Osteoblast (primary cell): ENCODE measurements around the gene IFNGR1. TPM values are rescaled to one million over a fixed set of nuclear protein-coding genes. Genes with fewer than 3 reads are reported as not detected.

Experiments
- DNase-seq: peaks from one replicate; pipeline ENCODE4 v3.0.0; 2011; ENCODE audit warnings: low spot score, mixed read lengths; ENCODE audit not compliant: insufficient read length; ENCODE audit errors: missing footprints
- H2AFZ ChIP-seq: 2 replicates; pipeline ENCODE4 v1.6.0; 2011; ENCODE audit warnings: mild to moderate bottlenecking, low read length
- H3K27ac ChIP-seq: 2 replicates; pipeline ENCODE4 v1.5.1; 2011; ENCODE audit warnings: mild to moderate bottlenecking, low read depth, low read length, moderate library complexity
- H3K27me3 ChIP-seq: 2 replicates; pipeline ENCODE4 v1.6.0; 2012; ENCODE audit warnings: mild to moderate bottlenecking, control low read depth, inconsistent platforms, low read length, moderate library complexity; ENCODE audit not compliant: insufficient read depth
- H3K36me3 ChIP-seq: 2 replicates; pipeline ENCODE4 v1.5.1; 2011; ENCODE audit warnings: mild to moderate bottlenecking, low read length, control low read depth, moderate library complexity; ENCODE audit not compliant: insufficient read depth
- H3K4me1 ChIP-seq: 2 replicates; pipeline ENCODE4 v1.5.1; 2011; ENCODE audit warnings: mild to moderate bottlenecking, low read length, control low read depth, moderate library complexity; ENCODE audit not compliant: insufficient read depth
- H3K4me2 ChIP-seq: 2 replicates; pipeline ENCODE4 v1.6.0; 2011; ENCODE audit warnings: mild to moderate bottlenecking, low read length; ENCODE audit not compliant: insufficient read depth
- H3K4me3 ChIP-seq: fragments of 200-600 bp; sonication (generic); 3 replicates; pipeline ENCODE4 v1.5.1; 2012; ENCODE audit warnings: mild to moderate bottlenecking, low read length, inconsistent platforms; ENCODE audit not compliant: insufficient read depth
- H3K79me2 ChIP-seq: 2 replicates; pipeline ENCODE4 v1.6.0; 2012; ENCODE audit warnings: mild to moderate bottlenecking, low read length, control low read depth, inconsistent platforms; ENCODE audit not compliant: insufficient read depth
- H3K9me3 ChIP-seq: 2 replicates; pipeline ENCODE4 v1.5.1; 2011; ENCODE audit warnings: low read depth, low read length, control low read depth
- H4K20me1 ChIP-seq: 2 replicates; pipeline ENCODE4 v1.6.0; 2012; ENCODE audit warnings: mild to moderate bottlenecking, low read length, control low read depth; ENCODE audit not compliant: insufficient read depth
- total RNA-seq: library from RNA; depleted of rRNA; stranded (reverse); fragments of >200 nt; gene quantifications from 2 replicates; pipeline ENCODE4 v1.2.3, GENCODE V29; 2012
- TF ChIP-seq, protein P1 (sequence below): IDR thresholded peaks from 2 replicates; pipeline ENCODE4 v1.5.1; 2011; ENCODE audit warnings: mild to moderate bottlenecking, low read depth, low read length, moderate library complexity; ENCODE audit errors: extremely low read depth

Gene IFNGR1
- 62.6 and 68.1 TPM in 2 replicates for total RNA-seq

DNA sequence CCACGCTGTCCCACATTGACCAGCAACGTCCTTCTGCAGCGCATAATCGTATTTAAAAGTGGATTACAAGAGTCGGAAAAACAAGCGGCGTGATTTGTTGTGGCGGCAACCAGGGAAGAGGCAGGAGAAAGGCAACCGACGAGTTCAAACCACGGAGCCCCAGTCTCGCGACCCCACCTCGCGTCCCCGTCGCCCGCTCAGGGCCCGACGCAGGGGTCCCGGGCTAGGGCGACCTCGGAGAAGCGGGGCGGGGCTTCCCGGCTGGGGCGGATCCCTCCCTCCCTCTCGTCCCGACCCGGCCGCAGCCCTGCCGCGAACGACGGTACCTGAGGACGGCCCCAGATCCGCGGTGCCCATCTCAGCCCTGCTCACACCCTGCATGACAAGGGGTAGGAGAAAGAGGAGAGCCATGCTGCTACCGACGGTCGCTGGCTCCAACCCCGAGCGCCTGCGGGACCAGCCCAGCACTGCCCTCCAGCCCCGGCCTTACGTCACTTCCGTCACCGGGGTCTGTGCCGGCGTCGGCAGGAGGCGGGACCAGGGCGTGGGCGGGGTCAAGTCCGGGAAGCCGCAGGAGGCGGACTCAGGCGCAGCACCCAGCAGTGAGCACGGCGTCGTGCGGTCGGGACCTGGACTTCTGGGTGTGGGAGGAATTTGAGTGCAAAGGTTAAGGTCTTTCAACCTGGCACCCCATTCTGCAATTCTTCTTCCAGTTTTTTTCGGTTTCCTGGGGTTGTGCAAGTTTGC lies at the start of gene IFNGR1:
IFNGR1 (minus strand) TSS at position 469 of the 747 bp plus-strand sequence; CDS start at position 411, 58 bp downstream.
- DNase-seq, result peak; percentile 97
- Histone ChIP-seq H3K36me3 (no peaks in the 10 kb centered on the region), H2AFZ (peak within 1 kb of the TSS; percentile 95), H3K79me2 (peaks cover 50% of the 10 kb centered on the region), H3K27ac (peak within 1 kb of the TSS; percentile 95), H3K4me2 (peak within 1 kb of the TSS; percentile 98), H3K27me3 (no peaks in the 10 kb centered on the region), H3K4me3 (peak within 1 kb of the TSS; percentile 96), H3K4me1 (peaks cover 30% of the 10 kb centered on the region), H3K9me3 (no peaks in the 10 kb centered on the region), H4K20me1 (peaks cover 30% of the 10 kb centered on the region)
- TF ChIP-seq, protein P1, sequence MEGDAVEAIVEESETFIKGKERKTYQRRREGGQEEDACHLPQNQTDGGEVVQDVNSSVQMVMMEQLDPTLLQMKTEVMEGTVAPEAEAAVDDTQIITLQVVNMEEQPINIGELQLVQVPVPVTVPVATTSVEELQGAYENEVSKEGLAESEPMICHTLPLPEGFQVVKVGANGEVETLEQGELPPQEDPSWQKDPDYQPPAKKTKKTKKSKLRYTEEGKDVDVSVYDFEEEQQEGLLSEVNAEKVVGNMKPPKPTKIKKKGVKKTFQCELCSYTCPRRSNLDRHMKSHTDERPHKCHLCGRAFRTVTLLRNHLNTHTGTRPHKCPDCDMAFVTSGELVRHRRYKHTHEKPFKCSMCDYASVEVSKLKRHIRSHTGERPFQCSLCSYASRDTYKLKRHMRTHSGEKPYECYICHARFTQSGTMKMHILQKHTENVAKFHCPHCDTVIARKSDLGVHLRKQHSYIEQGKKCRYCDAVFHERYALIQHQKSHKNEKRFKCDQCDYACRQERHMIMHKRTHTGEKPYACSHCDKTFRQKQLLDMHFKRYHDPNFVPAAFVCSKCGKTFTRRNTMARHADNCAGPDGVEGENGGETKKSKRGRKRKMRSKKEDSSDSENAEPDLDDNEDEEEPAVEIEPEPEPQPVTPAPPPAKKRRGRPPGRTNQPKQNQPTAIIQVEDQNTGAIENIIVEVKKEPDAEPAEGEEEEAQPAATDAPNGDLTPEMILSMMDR, result no peak

DNA sequence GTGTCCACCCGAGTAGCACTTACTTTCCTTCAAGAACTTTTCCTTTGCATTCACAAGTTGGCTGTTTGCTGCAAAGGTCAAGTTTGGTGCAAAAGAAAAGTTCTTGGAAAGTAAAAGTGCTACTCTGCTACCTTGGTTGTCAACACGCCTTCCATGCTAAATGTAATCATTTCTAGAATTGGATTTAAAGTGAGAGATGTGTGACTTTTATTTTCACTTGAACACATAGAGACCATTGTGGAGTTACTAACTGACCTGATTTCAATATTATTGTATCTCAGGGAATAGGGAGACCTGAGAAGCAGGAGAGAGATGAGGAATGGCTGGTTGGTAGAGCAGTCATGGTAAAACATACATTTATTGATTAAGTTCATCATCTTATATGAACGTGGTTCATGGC lies 49.7 kb upstream of the IFNGR1 start:
- Histone ChIP-seq H2AFZ (no peak overlapping the region), H3K27ac (no peak overlapping the region), H3K4me2 (no peak overlapping the region), H3K4me1 (no peaks in the 10 kb centered on the region), H3K79me2 (no peaks in the 10 kb centered on the region), H3K36me3 (no peaks in the 10 kb centered on the region), H4K20me1 (no peaks in the 10 kb centered on the region), H3K9me3 (no peaks in the 10 kb centered on the region), H3K27me3 (peaks cover 10% of the 10 kb centered on the region), H3K4me3 (no peak overlapping the region)
- no peak for DNase-seq
- TF ChIP-seq, protein P1, result no peak

DNA sequence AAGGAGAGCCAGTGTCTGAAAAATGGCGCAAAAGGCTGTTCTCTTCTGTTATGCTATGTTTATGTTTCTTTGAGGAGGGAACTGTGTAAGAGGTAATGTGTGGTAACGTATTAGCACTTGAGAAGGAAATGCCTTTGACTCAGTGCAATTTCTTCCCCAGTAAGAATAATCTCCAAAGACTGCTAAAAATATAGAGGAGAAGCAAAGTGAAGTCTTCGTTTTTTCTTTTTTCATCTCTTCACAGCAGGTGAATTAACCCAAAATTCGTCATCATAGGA lies 47.1 kb upstream of the IFNGR1 start:
- no peak overlapping the region for H3K27ac ChIP-seq
- DNase-seq, result no peak
- H3K4me3 ChIP-seq, result no peak overlapping the region
- H3K79me2 ChIP-seq, result no peaks in the 10 kb centered on the region
- H3K9me3 ChIP-seq, result no peaks in the 10 kb centered on the region
- H2AFZ ChIP-seq, result no peak overlapping the region
- H4K20me1 ChIP-seq, result no peaks in the 10 kb centered on the region
- H3K36me3 ChIP-seq, result no peaks in the 10 kb centered on the region
- H3K4me1 ChIP-seq, result no peaks in the 10 kb centered on the region
- TF ChIP-seq, protein P1, result no peak
- peaks cover 10% of the 10 kb centered on the region for H3K27me3 ChIP-seq
- no peak overlapping the region for H3K4me2 ChIP-seq

DNA sequence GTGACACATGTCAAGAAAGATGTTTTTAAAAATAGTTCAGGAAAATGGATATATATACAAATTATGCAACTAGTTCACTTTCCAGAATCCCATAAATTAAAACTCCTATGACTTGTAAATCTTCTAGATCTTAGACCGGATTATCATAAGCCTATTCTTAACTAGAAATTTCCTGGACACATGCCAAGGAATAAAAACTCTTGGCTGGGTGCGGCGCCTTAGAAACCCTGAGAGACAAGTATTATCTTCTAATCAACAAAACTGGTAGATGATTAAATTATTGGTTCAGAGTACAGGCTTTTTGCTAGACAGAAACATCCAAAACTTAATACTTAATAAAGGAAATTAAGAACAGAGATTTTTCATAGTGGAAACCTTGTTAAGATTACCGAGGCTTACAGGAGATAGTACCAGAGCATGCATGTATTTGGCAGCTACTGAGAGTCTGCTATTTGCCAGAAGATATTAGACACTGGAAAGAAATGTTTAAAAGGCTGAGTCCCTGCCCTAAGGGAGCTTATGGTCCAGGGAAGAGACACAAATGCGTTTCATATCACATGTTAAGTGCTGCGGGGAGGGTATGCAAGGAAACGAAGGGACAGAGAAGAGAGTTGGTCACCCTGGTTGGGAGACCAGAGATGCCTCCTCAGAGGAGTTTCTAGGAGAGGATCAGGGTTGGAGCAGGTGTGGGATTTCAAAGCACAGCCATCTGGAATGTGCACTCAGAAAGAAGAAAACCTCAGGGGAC lies 46.5 kb upstream of the IFNGR1 start:
- Histone ChIP-seq H3K4me3 (no peak overlapping the region), H2AFZ (no peak overlapping the region), H3K27ac (no peak overlapping the region), H3K9me3 (no peaks in the 10 kb centered on the region), H3K79me2 (no peaks in the 10 kb centered on the region), H3K4me1 (no peaks in the 10 kb centered on the region), H3K36me3 (no peaks in the 10 kb centered on the region), H3K27me3 (peaks cover 10% of the 10 kb centered on the region), H4K20me1 (no peaks in the 10 kb centered on the region), H3K4me2 (no peak overlapping the region)
- TF ChIP-seq, protein P1, result no peak
- no peak for DNase-seq
